NCI-H2081 treated with DMSO at 0.1 percent for 48 hours (cell line): ENCODE measurements around the gene IKBKG.
"Not testable (repeated sequence)": the region's sequence is repeated elsewhere in the genome, so short reads cannot be mapped to it uniquely, and the experiment has no call there.

Source experiments
- DNase-seq: peaks from one replicate; lab custom pipeline; 2025; lab: John Stamatoyannopoulos, UW

IKBKG gene

GRCh38 chrX:154605566-154605965 lies 58.1 kb downstream of the IKBKG start:
- no peak for DNase-seq

- DNase-seq, result no peak
Measured at GRCh38 chrX:154607370-154607769, 60.0 kb downstream of the IKBKG start.

- DNase-seq, result not testable (repeated sequence)
Measured at GRCh38 chrX:154607976-154608375, 60.6 kb downstream of the IKBKG start.

GRCh38 chrX:154608823-154609222 lies 61.4 kb downstream of the IKBKG start:
- not testable (repeated sequence) for DNase-seq

GRCh38 chrX:154611146-154611545 lies 63.7 kb downstream of the IKBKG start:
- not testable (repeated sequence) for DNase-seq

GRCh38 chrX:154613586-154613985 lies 66.2 kb downstream of the IKBKG start:
- not testable (repeated sequence) for DNase-seq
